Measurements from ENCODE around the gene SULT4A1. TPM values are rescaled to one million over a fixed set of nuclear protein-coding genes. Genes with fewer than 3 reads are reported as not detected.

SULT4A1 gene
- total RNA-seq, 1 experiment from 2014 or later, result 15.0 TPM

- no peaks in the 10 kb centered on the region for H3K9me3 Mint-ChIP-seq
- Histone ChIP-seq H2AFZ (ENCODE audit: low read length) (no peak overlapping the region), H3K9me3 (ENCODE audit: control insufficient read depth, low read depth, low read length) (no peaks in the 10 kb centered on the region), H2BK12ac (ENCODE audit: insufficient read length, low read depth, low read length) (no peak overlapping the region), H2BK15ac (ENCODE audit: low read depth, low read length) (no peak overlapping the region), H3K23ac (ENCODE audit: insufficient read length, low read depth, low read length) (no peak overlapping the region), H3K79me1 (ENCODE audit: insufficient read depth, low read depth, low read length, poor library complexity, severe bottlenecking) (no peaks in the 10 kb centered on the region), H3K27me3 (ENCODE audit: insufficient read depth, low read length) (no peaks in the 10 kb centered on the region), H3K4ac (ENCODE audit: low read depth, low read length) (no peak overlapping the region), H4K91ac (ENCODE audit: insufficient read length, low read depth, low read length) (no peak overlapping the region), H4K20me1 (ENCODE audit: control insufficient read depth, insufficient read depth, insufficient read length) (no peaks in the 10 kb centered on the region), H2BK20ac (ENCODE audit: low read depth, low read length, poor library complexity, severe bottlenecking) (no peak overlapping the region), H2BK120ac (ENCODE audit: low read depth, low read length, poor library complexity, severe bottlenecking) (no peak overlapping the region), H3T11ph (ENCODE audit: low read length) (no peak overlapping the region), H3K18ac (ENCODE audit: insufficient read length, low read depth, low read length) (no peak overlapping the region), H3K14ac (ENCODE audit: insufficient read depth, low read length) (no peak overlapping the region), H3K9ac (ENCODE audit: extremely low read depth, insufficient read length, low read length) (no peak overlapping the region), H4K5ac (ENCODE audit: insufficient read length, low read depth, low read length) (no peak overlapping the region), H3K4me1 (ENCODE audit: insufficient read depth, low read length) (peaks cover 5% of the 10 kb centered on the region), H2BK5ac (ENCODE audit: insufficient read length, low read length) (no peak overlapping the region), H3K56ac (ENCODE audit: insufficient read length, low read depth, low read length) (no peak overlapping the region), H4K8ac (replicated peaks; ENCODE audit: insufficient read length, low read depth, low read length) (no peak overlapping the region), H3K23me2 (ENCODE audit: insufficient read length, low read depth, low read length, poor library complexity, severe bottlenecking) (no peaks in the 10 kb centered on the region), H2AK5ac (ENCODE audit: insufficient read length, low read length) (no peak overlapping the region), H3K4me2 (ENCODE audit: insufficient read depth, insufficient read length, low read length) (no peak overlapping the region), H3K79me2 (ENCODE audit: insufficient read depth, low read length) (no peaks in the 10 kb centered on the region), H3K27ac (ENCODE audit: insufficient read length, low read depth, low read length) (no peak overlapping the region)
- peaks cover 7 to 36% (median 30%) of the 10 kb centered on the region in 3 experiments; a peak in 6 of 7 replicates for H3K36me3 Mint-ChIP-seq (ENCODE audit: insufficient read depth in 1 of 3, low read depth in 3 of 3)
- H3K27ac Mint-ChIP-seq, result peak overlapping the region in 1 of 3 experiments; percentile 62; a peak in 2 of 7 replicates
- TF ChIP-seq CTCF (conservative IDR thresholded peaks at IDR 0.05), result no peak
- H3K4me3 Mint-ChIP-seq, result no peak overlapping the region
- DNase-seq, result peak; percentile 45
- H3K4me1 Mint-ChIP-seq, result peaks cover 67 to 74% of the 10 kb centered on the region in 2 experiments
- no CpG with 5 or more reads among the region's 26 CpGs for WGBS (ENCODE audit: extremely low coverage, insufficient read length, low lambda C conversion rate)
- H3K27me3 Mint-ChIP-seq (ENCODE audit: low read depth), result peaks cover 6% of the 10 kb centered on the region
Measured at GRCh38 chr22:43824724-43825420, 37.4 kb downstream of the SULT4A1 start.

All from H9 (cell line).